Measurements from ENCODE around the gene NKIRAS2.

The NKIRAS2 gene

DNA sequence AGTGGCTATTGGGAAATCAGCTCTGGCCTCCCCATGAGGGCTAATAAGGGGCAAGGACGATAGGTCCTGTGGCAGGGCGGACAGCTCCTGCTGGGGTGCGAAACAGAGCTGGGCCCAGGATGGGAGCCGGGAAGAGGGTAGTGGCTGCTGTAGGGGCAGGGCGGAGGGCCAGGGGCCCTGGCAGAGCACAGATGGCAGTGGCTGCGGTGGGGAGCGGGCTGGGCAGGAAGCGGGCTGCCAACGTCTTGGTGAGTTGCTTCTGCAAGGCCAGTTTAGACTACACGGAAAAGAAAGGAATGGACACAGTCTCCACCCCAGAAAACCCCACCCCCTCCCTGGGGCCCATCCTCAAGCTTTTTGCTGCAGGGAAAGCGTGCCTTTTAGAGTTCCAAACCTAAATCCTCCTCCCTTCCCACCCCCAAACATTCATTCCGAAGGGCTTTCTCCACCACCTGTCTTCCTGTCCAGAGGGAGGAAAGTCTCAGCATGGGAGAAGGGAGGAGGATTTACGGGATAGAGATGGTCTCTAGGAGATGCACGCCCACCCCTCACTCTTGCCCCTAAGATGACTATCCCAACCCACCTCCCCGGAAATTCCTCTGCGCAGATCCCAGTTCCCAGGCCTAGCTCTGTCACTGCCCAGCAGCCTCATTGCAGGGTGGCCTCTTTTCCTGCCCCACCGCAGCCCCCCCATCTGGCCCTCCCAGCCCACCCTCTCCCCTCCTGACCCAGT is 7.1 kb downstream of the NKIRAS2 start:
- TF ChIP-seq, protein P1, sequence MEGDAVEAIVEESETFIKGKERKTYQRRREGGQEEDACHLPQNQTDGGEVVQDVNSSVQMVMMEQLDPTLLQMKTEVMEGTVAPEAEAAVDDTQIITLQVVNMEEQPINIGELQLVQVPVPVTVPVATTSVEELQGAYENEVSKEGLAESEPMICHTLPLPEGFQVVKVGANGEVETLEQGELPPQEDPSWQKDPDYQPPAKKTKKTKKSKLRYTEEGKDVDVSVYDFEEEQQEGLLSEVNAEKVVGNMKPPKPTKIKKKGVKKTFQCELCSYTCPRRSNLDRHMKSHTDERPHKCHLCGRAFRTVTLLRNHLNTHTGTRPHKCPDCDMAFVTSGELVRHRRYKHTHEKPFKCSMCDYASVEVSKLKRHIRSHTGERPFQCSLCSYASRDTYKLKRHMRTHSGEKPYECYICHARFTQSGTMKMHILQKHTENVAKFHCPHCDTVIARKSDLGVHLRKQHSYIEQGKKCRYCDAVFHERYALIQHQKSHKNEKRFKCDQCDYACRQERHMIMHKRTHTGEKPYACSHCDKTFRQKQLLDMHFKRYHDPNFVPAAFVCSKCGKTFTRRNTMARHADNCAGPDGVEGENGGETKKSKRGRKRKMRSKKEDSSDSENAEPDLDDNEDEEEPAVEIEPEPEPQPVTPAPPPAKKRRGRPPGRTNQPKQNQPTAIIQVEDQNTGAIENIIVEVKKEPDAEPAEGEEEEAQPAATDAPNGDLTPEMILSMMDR (IDR thresholded peaks at IDR 0.05; ENCODE audit: low read depth, low read length): no peak
- no peaks in the 10 kb centered on the region for H3K27me3 ChIP-seq (ENCODE audit: insufficient read depth, low read depth, severe bottlenecking)
- peaks cover 36% of the 10 kb centered on the region for H3K36me3 ChIP-seq
- no peak for DNase-seq
- H3K4me3 ChIP-seq (ENCODE audit: low read depth, low read length): no peak overlapping the region
- H3K9me3 ChIP-seq (ENCODE audit: severe bottlenecking): no peaks in the 10 kb centered on the region
- H3K27ac ChIP-seq: 0 out of 2 replicates have a peak overlapping the region, but pooled peaks have one; percentile 9

DNA sequence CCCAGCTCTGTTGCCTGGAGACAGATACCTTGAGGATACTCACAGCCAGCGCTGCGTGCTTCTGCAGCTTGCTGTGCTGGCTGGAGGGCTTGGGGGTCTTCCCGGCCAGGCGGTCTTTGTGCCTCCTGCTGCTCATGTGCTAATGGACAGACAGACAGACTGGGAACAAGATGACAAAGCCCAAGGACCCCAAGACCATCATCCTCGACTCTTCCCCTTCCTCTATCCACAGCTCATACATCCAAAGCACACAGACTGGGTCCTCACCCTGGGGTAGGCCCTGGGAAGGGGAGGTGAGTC is 7.7 kb downstream of the NKIRAS2 start:
- Histone ChIP-seq H3K36me3 (peaks cover 30% of the 10 kb centered on the region), H3K27ac (no peak overlapping the region), H3K9me3 (ENCODE audit: severe bottlenecking) (no peaks in the 10 kb centered on the region), H3K27me3 (ENCODE audit: insufficient read depth, low read depth, severe bottlenecking) (no peaks in the 10 kb centered on the region), H3K4me3 (ENCODE audit: low read depth, low read length) (no peak overlapping the region)
- DNase-seq: no peak
- TF ChIP-seq, protein P1 (IDR thresholded peaks at IDR 0.05; ENCODE audit: low read depth, low read length): no peak

DNA sequence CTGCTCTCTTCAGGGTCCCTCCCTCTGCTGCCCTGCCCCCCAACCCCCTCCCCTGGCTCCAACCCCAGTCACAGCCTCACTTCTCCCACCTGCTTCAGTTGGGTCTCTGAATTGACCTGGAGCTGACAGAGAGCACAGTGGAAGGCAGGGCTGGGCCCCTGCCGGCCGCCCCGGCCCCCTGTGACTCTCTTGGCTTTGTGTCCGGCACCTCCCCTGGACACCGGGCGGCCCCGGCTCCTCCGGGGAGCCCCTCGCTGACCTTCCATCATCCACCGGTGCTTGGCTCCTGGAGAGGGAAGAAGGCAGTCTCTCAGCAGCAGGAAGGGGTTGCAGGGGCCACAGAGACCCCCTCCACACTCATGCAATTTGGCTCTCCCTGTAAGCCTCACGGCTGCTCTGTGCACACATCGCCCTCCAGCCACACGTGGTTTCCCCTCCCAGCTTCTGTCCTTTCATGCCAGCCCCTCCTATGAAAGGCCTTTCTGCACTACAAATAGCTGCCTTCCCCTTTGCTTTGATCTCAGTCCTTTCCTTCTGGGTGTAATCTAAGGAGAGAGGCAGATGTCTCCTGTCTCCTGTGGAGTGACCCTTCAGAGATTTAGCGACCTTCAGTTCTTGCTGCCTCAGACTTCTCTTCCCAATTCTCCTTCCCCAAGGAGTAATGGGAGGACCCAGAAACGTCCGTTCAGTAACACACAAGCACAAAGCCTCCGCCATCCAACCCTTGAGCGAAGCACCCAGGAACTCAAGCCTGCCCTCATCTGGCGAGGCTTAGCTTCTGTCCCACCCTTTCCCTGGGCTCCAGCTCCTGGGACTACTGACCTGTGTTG is 8.3 kb downstream of the NKIRAS2 start:
- H3K27ac ChIP-seq: no peak overlapping the region
- peaks cover 24% of the 10 kb centered on the region for H3K36me3 ChIP-seq
- no peak overlapping the region for H3K4me3 ChIP-seq (ENCODE audit: low read depth, low read length)
- peak; percentile 54 for DNase-seq
- H3K27me3 ChIP-seq (ENCODE audit: insufficient read depth, low read depth, severe bottlenecking): no peaks in the 10 kb centered on the region
- no peaks in the 10 kb centered on the region for H3K9me3 ChIP-seq (ENCODE audit: severe bottlenecking)
- TF ChIP-seq, protein P1 (IDR thresholded peaks at IDR 0.05; ENCODE audit: low read depth, low read length): peak; percentile 68

DNA sequence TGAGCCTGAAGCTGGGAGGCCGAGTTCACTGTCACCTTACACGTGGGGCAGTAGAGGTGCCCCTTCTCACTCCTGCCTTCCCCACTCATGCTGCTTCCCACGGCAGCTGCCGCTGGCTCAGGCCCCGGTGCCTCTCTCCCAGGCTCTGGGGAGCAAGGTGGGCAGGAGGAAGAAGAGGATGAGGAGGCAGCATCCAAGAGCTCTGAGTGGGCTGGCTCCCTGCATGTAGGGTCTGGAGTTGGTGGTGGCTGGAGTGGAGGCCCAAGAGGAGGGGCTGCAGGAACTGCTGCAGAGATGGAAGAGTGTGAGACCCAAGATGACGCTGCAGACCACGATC is 8.9 kb downstream of the NKIRAS2 start:
- Histone ChIP-seq H3K27me3 (ENCODE audit: insufficient read depth, low read depth, severe bottlenecking) (no peaks in the 10 kb centered on the region), H3K27ac (no peak overlapping the region), H3K9me3 (ENCODE audit: severe bottlenecking) (no peaks in the 10 kb centered on the region), H3K4me3 (ENCODE audit: low read depth, low read length) (no peak overlapping the region), H3K36me3 (peaks cover 18% of the 10 kb centered on the region)
- TF ChIP-seq, protein P1 (IDR thresholded peaks at IDR 0.05; ENCODE audit: low read depth, low read length): no peak
- DNase-seq: no peak

DNA sequence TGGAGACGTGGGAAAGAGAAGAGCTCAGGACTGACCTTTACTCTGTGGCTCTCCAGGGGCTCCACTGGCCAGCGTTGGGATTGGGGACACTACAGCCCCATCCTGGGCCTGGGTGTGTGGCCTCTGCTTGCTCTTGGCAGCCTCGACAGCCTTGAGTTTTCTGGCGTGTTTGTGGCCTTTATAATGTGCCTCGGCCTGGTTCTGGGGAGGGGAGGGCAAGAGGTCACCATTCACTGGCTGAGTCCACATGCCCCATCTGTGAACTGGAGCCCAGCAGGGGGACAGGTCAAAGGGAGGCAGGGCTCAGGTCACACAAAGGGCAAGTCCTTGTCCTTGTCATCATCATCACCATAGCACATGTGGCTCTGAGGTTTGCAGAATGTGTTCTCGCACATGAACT is 11.7 kb downstream of the NKIRAS2 start:
- Histone ChIP-seq H3K9me3 (ENCODE audit: severe bottlenecking) (no peaks in the 10 kb centered on the region), H3K27ac (no peak overlapping the region), H3K27me3 (ENCODE audit: insufficient read depth, low read depth, severe bottlenecking) (no peaks in the 10 kb centered on the region), H3K36me3 (no peaks in the 10 kb centered on the region), H3K4me3 (ENCODE audit: low read depth, low read length) (no peak overlapping the region)
- DNase-seq: no peak
- TF ChIP-seq, protein P1 (IDR thresholded peaks at IDR 0.05; ENCODE audit: low read depth, low read length): no peak
